HUES64 (cell line): ENCODE results near the gene ROPN1L.
A peak's percentile ranks its signal among the peaks of the same experiment; 100 is the strongest.

ENCODE experiments used
- H3K27ac ChIP-seq: 2 replicates; pipeline ENCODE4 v1.7.0; 2013; ENCODE audit warnings: low read depth, low read length, inconsistent platforms
- H3K27me3 ChIP-seq: 2 replicates; pipeline ENCODE4 v1.6.1; 2013; ENCODE audit warnings: mild to moderate bottlenecking, low read length; ENCODE audit not compliant: insufficient read depth
- H3K36me3 ChIP-seq: 2 replicates; pipeline ENCODE4 v1.6.1; 2013; ENCODE audit warnings: mild to moderate bottlenecking, low read length; ENCODE audit not compliant: insufficient read depth
- H3K4me1 ChIP-seq: 2 replicates; pipeline ENCODE4 v1.6.1; 2013; ENCODE audit warnings: mild to moderate bottlenecking, low read length, moderate library complexity; ENCODE audit not compliant: insufficient read depth
- H3K4me3 ChIP-seq: 2 replicates; pipeline ENCODE4 v1.5.1; 2013; ENCODE audit warnings: mild to moderate bottlenecking, low read length, moderate library complexity
- H3K9ac ChIP-seq: 2 replicates; pipeline ENCODE4 v1.6.1; 2013; ENCODE audit warnings: mild to moderate bottlenecking, low read depth, low read length
- H3K9me3 ChIP-seq: 2 replicates; pipeline ENCODE4 v1.6.1; 2013; ENCODE audit warnings: low read depth, low read length; ENCODE audit not compliant: insufficient read depth
- WGBS: fragments of 150-250, 120-280 bp; methylation state at CpG from one replicate; pipeline ENCODE4 v1.1.7; 2013; ENCODE audit warnings: missing lambda C conversion rate; 5-methylcytosine and 5-hydroxymethylcytosine counted together

Gene ROPN1L

DNA sequence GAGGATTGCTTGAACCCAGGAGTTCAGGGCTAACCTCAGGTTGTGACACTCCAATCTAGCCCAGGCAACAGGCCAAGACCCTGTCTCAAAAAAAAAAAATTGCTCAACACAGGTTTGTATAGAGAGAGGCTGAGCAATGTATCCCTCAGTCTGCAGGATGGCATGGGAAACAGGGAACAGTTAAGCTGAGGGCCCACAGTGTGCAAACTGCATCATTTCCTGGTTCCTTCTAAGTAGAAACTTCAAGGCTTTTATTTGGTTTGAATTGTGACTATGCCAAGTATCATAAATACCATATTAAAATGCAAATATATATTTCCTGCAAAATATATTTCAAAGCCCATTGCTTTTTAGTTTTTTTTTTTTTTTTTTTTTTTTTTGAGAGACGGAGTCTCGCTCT is 13.7 kb upstream of the ROPN1L start:
- WGBS, result 93% methylated on average over 2 of the region's 2 CpGs
- Histone ChIP-seq H3K4me1 (no peaks in the 10 kb centered on the region), H3K9ac (no peak overlapping the region), H3K36me3 (peaks cover 81% of the 10 kb centered on the region), H3K27ac (no peak overlapping the region), H3K27me3 (no peaks in the 10 kb centered on the region), H3K9me3 (no peaks in the 10 kb centered on the region), H3K4me3 (no peak overlapping the region)

GRCh38 chr5:10431415-10431814 is 10.3 kb upstream of the ROPN1L start:
- WGBS, result 92% methylated on average over 1 of the region's 1 CpG
- Histone ChIP-seq H3K4me1 (no peaks in the 10 kb centered on the region), H3K36me3 (peaks cover 84% of the 10 kb centered on the region), H3K27me3 (no peaks in the 10 kb centered on the region), H3K4me3 (no peak overlapping the region), H3K9me3 (no peaks in the 10 kb centered on the region), H3K27ac (no peak overlapping the region), H3K9ac (no peak overlapping the region)

- Histone ChIP-seq H3K4me3 (no peak overlapping the region), H3K27ac (no peak overlapping the region), H3K9ac (no peak overlapping the region), H3K36me3 (peaks cover 82% of the 10 kb centered on the region), H3K9me3 (no peaks in the 10 kb centered on the region), H3K27me3 (no peaks in the 10 kb centered on the region), H3K4me1 (no peaks in the 10 kb centered on the region)
- WGBS, result 92% methylated on average over 8 of the region's 8 CpGs
These were observed 9.3 kb upstream of the ROPN1L start for GRCh38 chr5:10432059-10433008.

- 95% methylated on average over 3 of the region's 5 CpGs for WGBS
- Histone ChIP-seq H3K36me3 (peaks cover 66% of the 10 kb centered on the region), H3K4me1 (no peaks in the 10 kb centered on the region)
These were observed 7.3 kb upstream of the ROPN1L start for GRCh38 chr5:10434392-10434791.

DNA sequence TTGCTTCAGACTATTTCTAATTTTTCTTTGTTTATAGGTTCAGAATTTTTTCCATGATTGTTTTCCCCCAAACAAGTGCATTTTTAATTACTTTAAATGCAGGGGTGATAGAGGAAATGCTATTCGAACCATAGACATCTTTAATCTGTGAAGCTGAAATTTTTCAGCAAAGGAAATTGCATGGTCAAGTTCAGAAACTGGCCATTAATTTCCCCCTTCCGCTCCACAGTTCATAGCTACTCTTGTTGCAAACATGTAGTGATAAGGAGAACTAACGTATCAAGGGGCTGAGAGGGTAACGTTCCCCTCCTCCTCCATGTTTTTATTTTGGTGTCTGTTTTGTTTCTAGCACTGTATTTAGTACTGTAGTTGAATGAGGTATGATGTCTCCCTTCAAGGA is 3.4 kb upstream of the ROPN1L start:
- Histone ChIP-seq H3K27ac (no peak overlapping the region), H3K36me3 (peaks cover 32% of the 10 kb centered on the region), H3K27me3 (peaks cover 21% of the 10 kb centered on the region), H3K9ac (no peak overlapping the region), H3K9me3 (no peaks in the 10 kb centered on the region), H3K4me1 (peaks cover 5% of the 10 kb centered on the region; the same call in 1 of the 2 replicates), H3K4me3 (no peak overlapping the region)
- WGBS, result 95% methylated on average over 3 of the region's 4 CpGs

More at GRCh38 chr5:10434392-10434791, 7.3 kb upstream of the ROPN1L start:
- Histone ChIP-seq H3K9ac (no peak overlapping the region), H3K27ac (no peak overlapping the region), H3K27me3 (no peaks in the 10 kb centered on the region; the same call in 1 of the 2 replicates), H3K9me3 (no peaks in the 10 kb centered on the region), H3K4me3 (no peak overlapping the region)

DNA sequence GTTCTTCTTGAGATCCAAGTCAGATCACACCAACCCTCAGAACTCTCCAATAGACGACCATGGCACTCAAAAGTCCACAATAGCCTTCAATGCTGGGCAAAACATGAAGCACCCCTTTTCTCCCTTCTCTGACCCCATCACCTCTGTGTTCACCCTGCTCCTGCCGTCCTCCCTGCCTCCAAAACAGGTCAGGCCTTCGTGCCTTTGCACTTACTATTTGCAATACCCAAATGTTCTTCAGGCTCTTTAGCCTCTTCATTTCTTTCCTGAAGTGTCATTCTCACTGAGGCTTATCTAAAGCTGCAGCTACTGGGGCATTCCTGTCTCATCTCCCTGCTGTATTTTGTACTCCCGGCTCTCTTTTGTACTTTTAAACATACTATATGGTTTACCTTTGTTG is 2.0 kb upstream of the ROPN1L start:
- Histone ChIP-seq H3K27ac (no peak overlapping the region), H3K27me3 (peaks cover 27% of the 10 kb centered on the region), H3K9me3 (no peaks in the 10 kb centered on the region), H3K36me3 (peaks cover 19% of the 10 kb centered on the region), H3K4me1 (peaks cover 5% of the 10 kb centered on the region; the same call in 1 of the 2 replicates), H3K9ac (no peak overlapping the region), H3K4me3 (no peak overlapping the region)
- 83% methylated on average over 3 of the region's 4 CpGs for WGBS

GRCh38 chr5:10440367-10440990 is 1.2 kb upstream of the ROPN1L start:
- H3K27me3 ChIP-seq, result peaks cover 27% of the 10 kb centered on the region
- H3K4me1 ChIP-seq, result peaks cover 5% of the 10 kb centered on the region; the same call in 1 of the 2 replicates
- H3K36me3 ChIP-seq, result peaks cover 14% of the 10 kb centered on the region
- H3K4me3 ChIP-seq, result peak overlapping the region; percentile 74
- no peak overlapping the region for H3K27ac ChIP-seq
- no peaks in the 10 kb centered on the region for H3K9me3 ChIP-seq
- no peak overlapping the region for H3K9ac ChIP-seq
- WGBS, result 89% methylated on average over 14 of the region's 16 CpGs

- no peak overlapping the region for H3K9ac ChIP-seq
- WGBS, result under 1% methylated on average over 44 of the region's 44 CpGs
- no peak overlapping the region for H3K27ac ChIP-seq
- peaks cover 27% of the 10 kb centered on the region for H3K27me3 ChIP-seq
- peaks cover 3% of the 10 kb centered on the region for H3K36me3 ChIP-seq
- H3K4me3 ChIP-seq, result peak overlapping the region; percentile 74
- peaks cover 5% of the 10 kb centered on the region; the same call in 1 of the 2 replicates for H3K4me1 ChIP-seq
- no peaks in the 10 kb centered on the region for H3K9me3 ChIP-seq
These were observed 335 bp downstream of the ROPN1L start for GRCh38 chr5:10441992-10442435.

- H3K27me3 ChIP-seq, result peaks cover 27% of the 10 kb centered on the region
- peaks cover 3% of the 10 kb centered on the region; the same call in 1 of the 2 replicates for H3K36me3 ChIP-seq
- WGBS, result 85% methylated on average over 4 of the region's 4 CpGs
- H3K4me3 ChIP-seq, result peak overlapping the region; percentile 74
- H3K4me1 ChIP-seq, result peaks cover 5% of the 10 kb centered on the region; the same call in 1 of the 2 replicates
- H3K27ac ChIP-seq, result no peak overlapping the region
- no peak overlapping the region for H3K9ac ChIP-seq
- H3K9me3 ChIP-seq, result no peaks in the 10 kb centered on the region
These were observed 897 bp downstream of the ROPN1L start for GRCh38 chr5:10442576-10442975.

DNA sequence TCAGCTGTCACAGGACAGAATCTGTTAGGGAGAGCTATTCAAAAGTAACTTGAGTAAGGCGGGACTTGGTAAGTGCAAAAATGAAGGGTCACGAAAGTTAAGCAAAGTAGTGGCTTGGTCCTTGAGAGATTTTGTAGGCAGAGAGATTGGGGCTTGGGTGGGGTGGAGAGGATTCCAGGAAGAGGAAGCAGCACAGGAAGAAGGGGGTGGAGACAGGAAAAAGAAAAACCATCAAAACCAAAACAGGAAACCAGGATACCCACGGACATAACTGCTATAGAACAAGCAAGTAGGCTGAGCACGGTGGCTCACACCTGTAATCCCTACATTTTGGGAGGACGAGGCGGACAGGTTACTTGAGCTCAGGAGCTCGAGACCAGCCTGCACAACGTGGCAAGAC is 3.7 kb downstream of the ROPN1L start:
- H3K27ac ChIP-seq, result no peak overlapping the region
- 93% methylated on average over 8 of the region's 8 CpGs for WGBS

GRCh38 chr5:10446490-10446889 is 4.8 kb downstream of the ROPN1L start:
- H3K27ac ChIP-seq, result no peak overlapping the region
- H3K4me1 ChIP-seq, result peaks cover 5% of the 10 kb centered on the region; the same call in 1 of the 2 replicates
- WGBS, result 78% methylated on average over 6 of the region's 7 CpGs

More for the DNA sequence above, 3.7 kb downstream of the ROPN1L start:
- Histone ChIP-seq H3K27me3 (peaks cover 27% of the 10 kb centered on the region), H3K4me1 (peaks cover 5% of the 10 kb centered on the region; the same call in 1 of the 2 replicates), H3K4me3 (no peak overlapping the region), H3K9me3 (no peaks in the 10 kb centered on the region), H3K9ac (no peak overlapping the region), H3K36me3 (no peaks in the 10 kb centered on the region)

More at GRCh38 chr5:10446490-10446889, 4.8 kb downstream of the ROPN1L start:
- H3K9me3 ChIP-seq, result no peaks in the 10 kb centered on the region
- no peaks in the 10 kb centered on the region for H3K36me3 ChIP-seq
- H3K9ac ChIP-seq, result no peak overlapping the region
- peaks cover 20% of the 10 kb centered on the region for H3K27me3 ChIP-seq
- H3K4me3 ChIP-seq, result no peak overlapping the region
